Activated CD4-positive, alpha-beta T cell treated with anti-CD3 and anti-CD28 coated beads for 36 hours (primary cell): ENCODE results near the gene KRTAP4-16. TPM values are rescaled to one million over a fixed set of nuclear protein-coding genes. Genes with fewer than 3 reads are reported as not detected.
"Not testable (repeated sequence)": the region's sequence is repeated elsewhere in the genome, so short reads cannot be mapped to it uniquely, and the experiment has no call there.

Source experiments
- ATAC-seq: fragments of 200-7000 bp; cut with Tn5 transposase; one replicate; pipeline ENCODE4 v1.10.0; 2021; ENCODE audit warnings: mild to moderate bottlenecking, moderate library complexity
- CTCF ChIA-PET: fragments of 350-600 bp; sonication (Branson Sonifier 250); formaldehyde crosslinking; loops from one replicate; lab custom pipeline; 2021; ENCODE audit warnings: antibody characterized with exemption; lab: Charles Lee
- POLR2A ChIA-PET: fragments of 350-600 bp; sonication (Branson Sonifier 250); formaldehyde crosslinking; loops from one replicate; lab custom pipeline; 2021; ENCODE audit warnings: antibody characterized with exemption, inconsistent platforms; lab: Charles Lee
- DNase-seq: peaks from one replicate; pipeline ENCODE4 v3.0.0-alpha.2; 2020
- H3K27ac Mint-ChIP-seq: one replicate; pipeline ENCODE4 v1.8.0; 2021; ENCODE audit warnings: mixed read lengths
- H3K27me3 Mint-ChIP-seq: one replicate; pipeline ENCODE4 v1.8.0; 2021; ENCODE audit warnings: mixed read lengths
- H3K36me3 Mint-ChIP-seq: one replicate; pipeline ENCODE4 v1.8.0; 2021; ENCODE audit warnings: low read depth, mixed read lengths
- H3K4me1 Mint-ChIP-seq: one replicate; pipeline ENCODE4 v1.8.0; 2021; ENCODE audit warnings: mixed read lengths
- H3K4me3 Mint-ChIP-seq: one replicate; pipeline ENCODE4 v1.8.0; 2021; ENCODE audit warnings: mild to moderate bottlenecking, moderate library complexity, mixed read lengths
- H3K9me3 Mint-ChIP-seq: one replicate; pipeline ENCODE4 v1.8.0; 2021; ENCODE audit warnings: low read depth, mixed read lengths
- intact Hi-C, 2 experiments: fragments of 100-400 bp; cut with DNase I in 1 of 2; cut with micrococcal nuclease in 1 of 2; formaldehyde crosslinking; loops; one replicate each; pipeline versions ENCODE4 v1.14.2 to v1.15.1; 2022 to 2024; cut with DNase I, micrococcal nuclease
- total RNA-seq, 2 experiments: library from RNA; stranded (reverse); gene quantifications; one replicate each; pipeline ENCODE4 v1.2.3, GENCODE V29; 2021

KRTAP4-16 gene
- total RNA-seq, 2 experiments from 2014 or later: not detected

- Mint-ChIP-seq H3K27ac (no peak overlapping the region), H3K4me1 (peaks cover 31% of the 10 kb centered on the region), H3K4me3 (no peak overlapping the region), H3K36me3 (peaks cover 3% of the 10 kb centered on the region), H3K9me3 (peaks cover 3% of the 10 kb centered on the region), H3K27me3 (peaks cover 3% of the 10 kb centered on the region)
- POLR2A ChIA-PET: no interaction called here
- intact Hi-C loops: no loop called here
- CTCF ChIA-PET: no interaction called here
- DNase-seq (no peak), ATAC-seq (peak; percentile 39)
Observed at GRCh38 chr17:41118721-41119120, 16.7 kb upstream of the KRTAP4-16 start.

GRCh38 chr17:41117846-41118386, 15.9 kb upstream of the KRTAP4-16 start, which contains the start of gene KRTAP4-11:
KRTAP4-11 (minus strand) TSS chr17:41118373; CDS start chr17:41118315, 58 bp downstream.
- H3K36me3 Mint-ChIP-seq, DNase-seq, H3K27me3 Mint-ChIP-seq, POLR2A ChIA-PET, H3K27ac Mint-ChIP-seq, CTCF ChIA-PET, H3K9me3 Mint-ChIP-seq, H3K4me3 Mint-ChIP-seq, intact Hi-C loops, ATAC-seq: not testable (repeated sequence)
- H3K4me1 Mint-ChIP-seq: peaks cover 24% of the 10 kb centered on the region

DNA sequence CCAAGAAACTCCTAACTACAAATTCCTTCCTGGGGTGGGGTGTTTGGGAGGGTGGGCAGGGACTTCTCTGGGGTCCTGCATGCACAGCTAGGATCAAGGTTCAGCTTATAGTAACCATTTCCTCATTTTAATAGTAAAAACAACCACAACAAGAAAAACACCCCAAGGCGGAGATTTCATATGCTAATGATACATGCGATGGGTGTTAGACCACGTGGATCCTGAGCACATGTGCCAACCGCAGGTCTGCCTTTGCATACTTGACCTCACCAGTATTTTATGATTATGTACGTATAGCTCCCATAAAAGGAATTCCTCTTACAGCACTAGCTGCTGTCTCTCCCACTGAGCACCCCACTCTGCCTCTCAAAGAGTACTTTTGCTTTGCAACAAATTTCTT, 14.3 kb upstream of the KRTAP4-16 start:
- intact Hi-C loops: no loop called here
- peaks cover 5% of the 10 kb centered on the region for H3K9me3 Mint-ChIP-seq
- peaks cover 3% of the 10 kb centered on the region for H3K27me3 Mint-ChIP-seq
- H3K4me3 Mint-ChIP-seq: no peak overlapping the region
- H3K4me1 Mint-ChIP-seq: peaks cover 22% of the 10 kb centered on the region
- ATAC-seq (no peak), DNase-seq (no peak)
- ChIA-PET CTCF (no interaction called here), POLR2A (no interaction called here)
- peaks cover 5% of the 10 kb centered on the region for H3K36me3 Mint-ChIP-seq
- H3K27ac Mint-ChIP-seq: no peak overlapping the region

DNA sequence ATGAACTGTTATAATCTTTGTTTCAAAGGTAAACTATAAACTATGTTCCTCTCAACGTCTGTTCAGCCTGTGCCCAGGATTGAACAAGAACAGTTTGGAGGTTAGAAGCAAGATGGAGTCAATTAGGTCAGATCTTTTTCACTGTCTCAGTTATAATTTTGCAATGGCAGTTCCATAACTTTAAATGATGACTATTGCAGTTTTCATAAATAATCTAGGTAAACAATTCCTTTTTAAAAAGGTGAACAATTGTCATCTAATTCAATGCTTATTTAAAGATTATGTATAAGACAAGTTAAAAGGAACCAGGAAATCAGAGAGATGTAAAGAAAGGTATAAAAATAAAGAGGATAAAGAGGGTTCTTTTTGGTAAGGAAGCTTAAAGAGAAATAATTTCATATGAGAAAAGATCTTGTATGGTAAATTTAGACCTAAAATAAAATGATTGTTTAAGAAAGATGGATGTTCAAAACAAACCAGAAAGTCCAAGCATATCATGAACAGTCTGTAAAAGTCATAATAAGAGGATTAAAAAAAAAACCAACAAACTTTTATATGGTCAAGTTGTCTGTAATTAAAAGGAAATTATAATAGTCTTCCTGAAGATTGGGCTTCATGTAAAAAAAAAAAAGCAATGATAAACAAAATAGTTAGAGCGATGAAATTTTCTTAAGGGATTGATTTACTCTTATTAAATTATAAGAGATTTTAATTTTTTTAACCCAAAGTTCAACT, 9.3 kb upstream of the KRTAP4-16 start:
- Mint-ChIP-seq H3K9me3 (peaks cover 6% of the 10 kb centered on the region), H3K4me3 (no peak overlapping the region), H3K27ac (no peak overlapping the region), H3K36me3 (peaks cover 2% of the 10 kb centered on the region), H3K27me3 (peaks cover 4% of the 10 kb centered on the region), H3K4me1 (peaks cover 6% of the 10 kb centered on the region)
- DNase-seq (no peak), ATAC-seq (no peak)
- ChIA-PET CTCF (interaction anchor here (0.6 kb wide), 1 partner anchor 87 kb away, joined by 3 read pairs; no protein-coding TSS in a partner anchor), POLR2A (interaction anchor here (0.7 kb wide), 1 partner anchor 604 kb away, joined by 4 read pairs; no protein-coding TSS in a partner anchor)
- intact Hi-C loops: no loop called here

GRCh38 chr17:41108728-41109386, 6.8 kb upstream of the KRTAP4-16 start:
- H3K27me3 Mint-ChIP-seq, H3K36me3 Mint-ChIP-seq, H3K4me3 Mint-ChIP-seq, H3K4me1 Mint-ChIP-seq, intact Hi-C loops, H3K9me3 Mint-ChIP-seq, H3K27ac Mint-ChIP-seq, DNase-seq, ATAC-seq, POLR2A ChIA-PET: not testable (repeated sequence)
- CTCF ChIA-PET: interaction anchor here (0.7 kb wide), 1 partner anchor 51 kb away, joined by 3 read pairs; no protein-coding TSS in a partner anchor

DNA sequence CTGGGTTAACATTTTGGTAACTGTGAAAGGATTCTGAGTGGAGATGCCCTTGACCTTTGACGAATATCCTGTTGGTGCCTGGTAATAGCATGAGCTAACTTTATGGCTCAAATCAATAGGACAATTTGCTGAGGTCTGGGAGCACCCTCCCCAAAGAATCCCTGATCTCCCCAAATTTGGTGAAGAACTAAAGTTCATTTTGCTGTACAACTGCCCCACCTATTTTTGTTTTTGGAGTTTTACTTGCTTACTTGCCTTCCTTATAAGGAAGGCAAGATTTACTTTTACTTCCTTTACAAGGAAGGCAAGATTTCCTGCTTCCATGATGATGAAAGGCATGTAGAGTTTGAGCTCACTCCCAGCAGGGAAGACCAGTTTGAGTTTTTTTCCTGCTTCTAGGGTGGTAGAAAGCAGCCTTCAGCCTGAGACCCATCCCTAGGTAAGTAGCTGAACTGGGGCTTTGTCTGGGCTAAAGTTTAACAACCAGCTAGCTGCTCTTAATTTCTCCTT, 6.0 kb upstream of the KRTAP4-16 start:
- intact Hi-C loops: loop anchor here in 1 of 2 experiments (1.0 kb wide), 1 partner anchor 21 kb away; no protein-coding TSS in a partner anchor
- Mint-ChIP-seq H3K36me3 (no peaks in the 10 kb centered on the region), H3K27me3 (peaks cover 6% of the 10 kb centered on the region), H3K4me3 (no peak overlapping the region), H3K9me3 (peaks cover 5% of the 10 kb centered on the region), H3K4me1 (peaks cover 6% of the 10 kb centered on the region), H3K27ac (no peak overlapping the region)
- no peak for ATAC-seq
- ChIA-PET POLR2A (no interaction called here), CTCF (no interaction called here)
- DNase-seq: no peak

GRCh38 chr17:41105347-41105746, 3.3 kb upstream of the KRTAP4-16 start, which contains the start of gene KRTAP4-9:
KRTAP4-9 (plus strand) TSS chr17:41105389; CDS start chr17:41105389, 0 bp downstream.
- H3K4me1 Mint-ChIP-seq, H3K27me3 Mint-ChIP-seq, POLR2A ChIA-PET, H3K4me3 Mint-ChIP-seq, H3K9me3 Mint-ChIP-seq, H3K27ac Mint-ChIP-seq, ATAC-seq, H3K36me3 Mint-ChIP-seq, intact Hi-C loops, DNase-seq: not testable (repeated sequence)
- CTCF ChIA-PET: interaction anchor here (1.3 kb wide), 1 partner anchor 217 kb away, joined by 3 read pairs; no protein-coding TSS in a partner anchor

DNA sequence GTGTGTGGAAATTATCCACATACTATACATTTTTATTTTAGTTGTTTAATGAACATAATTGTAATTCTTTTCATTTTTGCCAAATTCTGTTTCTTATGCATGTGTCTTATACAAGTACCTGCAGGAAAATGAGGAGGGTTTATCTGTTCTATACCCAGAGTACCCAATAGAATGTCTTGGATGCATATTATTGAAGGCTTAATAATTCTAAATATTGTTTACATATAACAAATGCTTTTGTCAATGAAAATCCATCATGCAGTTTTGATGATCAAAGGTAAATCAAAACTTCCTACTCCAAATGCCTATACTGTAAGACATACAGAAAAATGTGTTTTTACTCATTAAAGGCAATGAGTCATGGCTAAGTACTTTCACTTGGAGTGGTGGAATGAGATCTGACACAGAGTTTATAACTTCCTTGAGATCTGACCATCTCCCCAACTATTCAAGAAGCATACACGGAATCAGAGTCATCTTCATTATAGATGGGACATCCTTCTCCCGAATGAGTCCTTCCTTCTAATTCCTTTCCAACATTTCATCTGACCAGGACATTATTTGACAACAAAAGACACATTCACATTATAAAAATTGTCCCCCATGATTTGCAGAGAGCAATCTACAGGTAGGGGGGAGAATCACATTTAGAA, 2.5 kb upstream of the KRTAP4-16 start:
- DNase-seq, intact Hi-C loops, POLR2A ChIA-PET, H3K27ac Mint-ChIP-seq, H3K36me3 Mint-ChIP-seq, CTCF ChIA-PET, H3K27me3 Mint-ChIP-seq, H3K9me3 Mint-ChIP-seq, H3K4me3 Mint-ChIP-seq: not testable (repeated sequence)
- peak; percentile 76 for ATAC-seq
- peaks cover 14% of the 10 kb centered on the region for H3K4me1 Mint-ChIP-seq

DNA sequence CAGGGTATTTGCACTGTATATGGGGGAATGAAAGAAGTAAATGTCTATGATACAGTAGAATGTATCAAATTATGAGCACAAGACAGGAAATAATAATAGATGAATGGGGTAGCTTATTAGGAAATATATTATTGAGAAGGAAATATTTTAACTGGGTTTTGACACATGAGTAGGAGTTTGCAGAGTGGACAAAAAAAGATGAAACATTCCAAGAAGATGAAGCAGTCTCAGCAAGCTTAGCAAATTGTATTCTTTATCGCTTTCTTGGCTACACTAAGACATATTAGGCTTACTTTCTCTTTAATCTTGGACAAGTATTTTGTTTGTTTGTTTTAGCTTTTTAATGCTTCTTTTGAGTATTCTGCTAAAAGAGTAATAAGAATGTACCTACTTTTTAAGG, 1.9 kb upstream of the KRTAP4-16 start:
- no peak overlapping the region for H3K27ac Mint-ChIP-seq

DNA sequence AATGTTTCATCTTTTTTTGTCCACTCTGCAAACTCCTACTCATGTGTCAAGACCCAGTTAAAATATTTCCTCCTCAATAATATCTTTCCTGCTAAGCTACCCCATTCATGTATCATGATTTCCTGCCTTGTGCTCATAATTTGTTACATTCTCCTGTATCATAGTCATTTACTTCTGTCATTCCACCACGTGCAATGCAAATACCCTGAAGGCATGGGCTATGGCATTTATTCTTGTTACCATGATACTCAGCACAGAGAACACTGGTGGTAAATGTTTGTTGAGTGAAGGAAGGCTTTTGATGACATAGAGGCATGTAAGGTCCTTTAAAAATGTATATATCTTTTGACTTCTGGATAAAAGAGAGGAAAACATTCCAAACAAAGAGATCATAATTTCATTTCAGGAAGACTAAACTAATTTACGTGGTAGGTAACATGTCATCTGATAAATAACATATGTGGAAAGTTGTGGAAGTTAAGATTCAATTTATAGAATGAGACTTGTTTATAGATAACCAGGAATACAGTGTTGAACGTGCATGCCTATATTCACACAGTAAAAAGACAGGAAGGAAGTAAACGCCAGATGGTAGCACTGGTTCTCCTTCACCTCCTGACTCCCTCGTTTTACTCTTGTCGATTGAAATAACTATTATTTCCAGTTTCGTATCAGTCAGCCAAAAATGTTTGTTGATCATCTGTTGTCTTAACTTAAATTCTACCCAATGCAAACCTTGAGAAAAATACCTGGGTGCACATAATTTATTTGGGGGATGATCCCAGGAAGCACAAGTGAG, 2.1 kb downstream of the KRTAP4-16 start:
- H3K36me3 Mint-ChIP-seq, intact Hi-C loops, ATAC-seq, H3K27ac Mint-ChIP-seq, H3K4me3 Mint-ChIP-seq, H3K4me1 Mint-ChIP-seq, CTCF ChIA-PET, POLR2A ChIA-PET, H3K9me3 Mint-ChIP-seq, H3K27me3 Mint-ChIP-seq, DNase-seq: not testable (repeated sequence)

More for the DNA sequence above, 1.9 kb upstream of the KRTAP4-16 start:
- no peak overlapping the region for H3K4me3 Mint-ChIP-seq
- H3K9me3 Mint-ChIP-seq: no peaks in the 10 kb centered on the region
- no peaks in the 10 kb centered on the region for H3K36me3 Mint-ChIP-seq
- H3K4me1 Mint-ChIP-seq: peaks cover 14% of the 10 kb centered on the region
- peaks cover 5% of the 10 kb centered on the region for H3K27me3 Mint-ChIP-seq
- DNase-seq (no peak), ATAC-seq (no peak)
- ChIA-PET CTCF (interaction anchor here (0.6 kb wide), 1 partner anchor 167 kb away, joined by 3 read pairs; no protein-coding TSS in a partner anchor), POLR2A (no interaction called here)
- intact Hi-C loops: no loop called here
